Fibroblast of skin of right quadriceps (primary cell): ENCODE measurements around the gene ARHGEF10L.
"Not testable (repeated sequence)": the region's sequence is repeated elsewhere in the genome, so short reads cannot be mapped to it uniquely, and the experiment has no call there.

Experiments
- DNase-seq: peaks from one replicate; pipeline ENCODE4 v3.0.0-alpha.2; 2013

ARHGEF10L gene

GRCh38 chr1:17725084-17725719 lies 185.7 kb downstream of the ARHGEF10L start:
- DNase-seq, result no peak

DNA sequence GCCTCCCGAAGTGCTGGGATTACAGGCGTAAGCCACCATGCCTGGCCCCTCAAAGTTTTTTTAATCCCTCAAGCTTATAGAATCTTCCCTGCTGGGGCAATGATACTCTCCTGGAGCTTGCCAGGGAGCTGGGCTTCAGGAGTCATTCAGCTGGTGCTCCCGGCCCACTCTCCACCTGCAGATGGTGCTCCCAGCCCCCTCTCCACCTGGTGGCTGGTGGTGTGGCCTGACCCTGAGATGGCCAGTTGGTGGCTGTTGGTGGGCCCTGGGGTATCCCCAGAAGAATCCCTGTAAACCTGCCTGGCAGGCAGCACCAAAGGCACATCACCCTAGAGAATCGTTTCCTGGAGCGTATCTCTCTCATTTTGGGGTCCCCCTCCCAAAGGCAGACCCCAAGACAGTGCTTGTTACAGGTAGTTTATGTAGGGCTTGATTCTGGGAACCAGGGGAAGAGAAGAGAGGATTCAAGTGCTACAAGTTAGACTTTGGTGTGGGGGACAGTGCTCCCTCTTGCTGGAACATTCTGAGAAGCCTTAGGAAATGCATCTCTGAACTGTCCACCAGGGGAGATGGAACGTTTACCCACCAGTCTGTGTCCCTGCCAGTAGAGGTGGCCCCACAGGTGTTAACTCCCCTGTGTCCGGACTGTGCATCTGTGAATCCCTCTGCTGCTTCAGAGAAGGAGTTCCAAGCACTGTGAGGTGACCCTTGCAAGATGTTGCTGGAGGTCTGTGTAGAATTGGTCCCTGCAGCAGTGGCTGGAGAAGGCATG lies 186.5 kb downstream of the ARHGEF10L start:
- no peak for DNase-seq

DNA sequence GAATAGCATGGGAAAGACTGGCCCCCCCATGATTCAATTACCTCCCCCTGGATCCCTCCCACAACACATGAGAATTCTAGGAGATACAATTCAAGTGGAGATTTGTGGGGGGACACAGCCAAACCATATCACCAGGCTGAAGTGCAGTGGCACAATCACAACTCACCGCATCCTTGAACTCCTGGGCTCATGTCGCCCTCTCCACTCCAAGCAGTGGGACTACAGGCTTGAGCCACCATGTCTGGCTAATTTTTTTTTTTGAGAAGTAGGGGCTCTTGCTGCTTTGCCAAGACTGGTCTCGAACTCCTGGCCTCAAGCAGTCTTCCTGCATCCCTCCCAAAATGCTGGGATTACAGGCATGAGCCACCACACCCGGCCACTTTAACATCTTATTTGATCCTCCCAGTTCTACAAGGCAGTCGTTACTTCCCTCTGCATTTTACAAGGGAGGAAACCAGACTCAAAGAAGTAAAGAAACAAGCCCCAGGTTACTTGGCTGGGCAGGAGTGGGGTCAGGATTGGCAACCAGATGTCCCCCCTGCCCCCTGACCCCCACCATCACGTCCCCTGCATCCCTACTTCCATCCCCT lies 188.7 kb downstream of the ARHGEF10L start:
- no peak for DNase-seq

DNA sequence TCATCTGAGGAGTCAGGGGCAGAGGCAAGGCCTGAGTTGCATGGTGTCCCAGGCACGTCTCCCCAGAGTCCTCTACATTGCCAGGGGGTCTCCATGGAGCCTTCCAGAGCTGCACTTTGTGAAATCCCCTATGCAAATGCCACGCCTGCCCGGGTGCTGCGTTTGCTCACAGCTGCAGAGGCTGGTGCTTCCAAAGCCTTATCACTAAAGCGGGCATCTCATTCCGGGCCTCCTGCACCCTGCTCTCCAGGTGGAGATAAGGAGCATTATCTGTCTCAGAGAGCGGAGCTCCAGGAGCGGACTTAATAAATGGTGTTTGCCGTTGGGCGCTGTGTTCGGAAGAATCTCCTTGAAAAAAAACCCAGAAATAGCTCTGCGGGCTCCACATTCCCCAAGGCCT lies 189.8 kb downstream of the ARHGEF10L start:
- no peak for DNase-seq

- DNase-seq, result no peak
Measured at GRCh38 chr1:17729909-17730308, 190.4 kb downstream of the ARHGEF10L start.

GRCh38 chr1:17731460-17731859 lies 192.0 kb downstream of the ARHGEF10L start:
- no peak for DNase-seq

DNA sequence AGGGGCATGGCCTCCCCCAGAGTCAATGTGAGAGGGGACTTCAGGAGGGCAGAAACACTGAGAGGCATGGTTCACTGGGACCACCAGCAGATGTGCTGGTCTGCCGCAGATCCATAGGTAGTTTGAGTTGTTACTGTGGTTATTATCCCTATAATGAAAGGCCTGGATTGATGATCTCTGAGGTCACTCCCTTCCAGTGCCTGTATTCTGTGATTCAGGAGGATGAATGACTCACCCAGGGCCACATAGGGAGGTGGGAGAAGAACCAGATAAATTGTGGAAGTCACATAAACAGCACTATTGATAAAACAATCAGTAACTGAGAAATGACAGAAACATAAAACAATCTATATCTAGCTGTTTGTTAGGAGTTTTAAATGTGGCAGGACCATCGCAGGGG lies 193.0 kb downstream of the ARHGEF10L start:
- peak; percentile 58 for DNase-seq

- DNase-seq, result no peak
Measured at GRCh38 chr1:17733661-17734060, 194.2 kb downstream of the ARHGEF10L start.

DNA sequence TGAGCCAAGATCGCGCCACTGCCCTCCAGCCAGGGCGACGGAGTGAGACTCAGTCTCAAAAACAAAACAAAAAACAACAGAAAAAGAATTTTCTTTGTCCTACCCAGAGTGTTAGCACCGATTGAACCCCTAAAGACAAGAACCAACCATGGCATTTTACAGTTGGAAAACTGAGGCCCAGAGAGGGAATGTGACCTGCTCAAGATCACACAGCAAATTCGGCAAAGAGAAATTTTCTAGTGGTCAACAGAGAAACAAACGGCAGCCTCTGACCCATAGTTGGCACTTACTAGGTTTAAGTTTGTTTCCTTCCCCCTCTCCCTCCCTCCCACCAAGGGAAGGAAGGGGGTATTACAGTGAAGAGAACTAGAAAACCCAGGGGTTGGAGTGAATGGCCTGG lies 195.1 kb downstream of the ARHGEF10L start:
- DNase-seq, result no peak

GRCh38 chr1:17735348-17735747 lies 195.8 kb downstream of the ARHGEF10L start:
- DNase-seq, result no peak

DNA sequence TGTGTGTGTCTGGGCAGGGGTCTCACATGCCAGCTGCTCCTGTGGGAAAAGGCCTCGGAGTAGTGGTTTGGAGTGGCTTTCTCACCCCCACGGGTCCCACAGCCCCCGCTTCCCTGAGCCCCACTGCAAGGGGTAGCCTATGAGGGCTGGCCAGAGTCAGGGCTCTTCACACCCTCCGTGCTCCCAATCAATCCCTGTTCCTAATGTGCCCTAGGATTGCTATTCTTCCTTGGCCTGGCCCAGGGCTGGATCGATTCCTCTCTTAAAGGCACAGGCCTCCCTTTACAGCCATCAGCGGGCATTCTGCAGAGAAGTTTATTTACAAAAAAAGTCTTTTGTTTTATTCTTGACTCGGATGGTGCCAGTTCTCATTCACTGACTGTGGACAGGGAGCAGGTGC lies 196.3 kb downstream of the ARHGEF10L start:
- no peak for DNase-seq

DNA sequence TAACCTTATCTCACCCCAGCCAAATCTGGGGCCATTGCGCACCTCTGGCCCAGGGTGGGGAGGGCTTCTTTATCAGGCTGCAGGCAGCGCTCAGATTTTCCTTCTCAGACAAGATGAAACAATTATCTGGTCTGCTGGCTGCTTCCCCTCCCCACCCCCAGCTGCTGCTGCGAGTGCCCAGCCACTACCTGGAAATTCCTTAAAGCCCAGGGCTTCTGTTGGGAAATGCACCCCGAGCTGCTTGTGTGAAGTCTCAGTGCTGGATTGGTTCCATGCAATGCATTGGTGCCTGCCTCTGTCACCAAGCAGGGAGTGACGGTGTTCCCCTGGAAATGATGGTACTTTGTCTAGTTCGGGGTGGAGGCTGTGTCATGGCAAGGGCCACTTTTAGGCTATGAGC lies 197.1 kb downstream of the ARHGEF10L start:
- no peak for DNase-seq

DNA sequence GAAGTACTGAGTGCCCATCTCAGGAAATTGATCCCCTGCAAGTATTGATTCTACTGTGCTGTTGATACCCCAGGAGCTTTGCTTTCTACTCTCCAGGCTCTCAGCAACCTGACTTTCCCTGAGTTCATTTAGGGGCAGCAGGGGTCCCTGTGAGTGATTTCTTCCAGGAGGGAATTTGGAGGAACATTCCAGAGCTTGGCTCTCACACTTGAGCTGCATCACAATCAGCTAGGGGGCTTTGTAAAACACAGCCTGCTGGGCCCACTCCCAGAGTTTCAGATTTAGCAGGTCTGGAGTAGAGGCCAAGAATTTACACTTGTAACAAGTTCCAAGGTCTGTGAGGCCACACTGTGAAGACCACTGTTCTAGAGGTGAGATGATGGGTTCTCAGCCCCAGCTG lies 199.6 kb downstream of the ARHGEF10L start:
- no peak for DNase-seq

GRCh38 chr1:17741052-17741451 lies 201.6 kb downstream of the ARHGEF10L start:
- no peak for DNase-seq

DNA sequence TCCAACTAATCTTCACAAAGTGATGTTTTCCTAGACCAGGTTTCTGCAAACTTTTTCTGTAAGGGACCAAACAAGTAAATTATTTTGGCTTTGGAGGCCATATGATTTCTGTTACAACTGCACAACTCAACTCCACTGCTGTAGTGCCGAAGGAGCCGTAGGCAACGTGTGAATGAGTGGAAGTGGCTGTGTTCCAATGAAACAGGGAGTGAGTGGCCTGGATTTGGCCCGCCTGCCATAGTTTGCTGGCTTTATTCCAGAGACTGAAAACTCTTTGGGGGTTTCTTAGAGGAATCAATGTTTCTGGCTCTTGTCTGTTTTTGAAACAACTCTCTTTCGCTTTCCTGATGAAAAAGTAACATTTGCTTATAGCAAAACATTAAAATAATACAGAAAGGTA lies 203.1 kb downstream of the ARHGEF10L start:
- DNase-seq, result peak; percentile 42

- no peak for DNase-seq
Measured at GRCh38 chr1:17743008-17743647, 203.6 kb downstream of the ARHGEF10L start.

DNA sequence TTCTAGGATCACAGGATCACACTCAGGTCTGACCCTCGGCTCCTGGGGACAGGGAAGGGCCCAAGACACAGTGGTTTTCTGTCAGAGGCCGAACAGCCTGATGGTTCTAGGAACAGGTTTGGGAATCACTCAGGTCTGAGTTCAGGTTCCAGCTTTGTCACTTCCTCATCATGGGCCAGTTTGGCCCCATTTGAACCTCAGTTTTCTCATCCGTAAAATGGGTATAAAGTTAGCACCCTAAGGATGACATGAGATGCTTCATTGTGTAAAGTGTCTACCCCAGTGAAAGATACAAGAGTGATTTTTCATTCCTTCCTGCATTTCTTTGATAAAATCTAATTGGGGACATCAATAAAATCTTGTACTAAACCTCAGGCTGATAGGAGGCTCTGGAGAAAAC lies 204.4 kb downstream of the ARHGEF10L start:
- no peak for DNase-seq

DNA sequence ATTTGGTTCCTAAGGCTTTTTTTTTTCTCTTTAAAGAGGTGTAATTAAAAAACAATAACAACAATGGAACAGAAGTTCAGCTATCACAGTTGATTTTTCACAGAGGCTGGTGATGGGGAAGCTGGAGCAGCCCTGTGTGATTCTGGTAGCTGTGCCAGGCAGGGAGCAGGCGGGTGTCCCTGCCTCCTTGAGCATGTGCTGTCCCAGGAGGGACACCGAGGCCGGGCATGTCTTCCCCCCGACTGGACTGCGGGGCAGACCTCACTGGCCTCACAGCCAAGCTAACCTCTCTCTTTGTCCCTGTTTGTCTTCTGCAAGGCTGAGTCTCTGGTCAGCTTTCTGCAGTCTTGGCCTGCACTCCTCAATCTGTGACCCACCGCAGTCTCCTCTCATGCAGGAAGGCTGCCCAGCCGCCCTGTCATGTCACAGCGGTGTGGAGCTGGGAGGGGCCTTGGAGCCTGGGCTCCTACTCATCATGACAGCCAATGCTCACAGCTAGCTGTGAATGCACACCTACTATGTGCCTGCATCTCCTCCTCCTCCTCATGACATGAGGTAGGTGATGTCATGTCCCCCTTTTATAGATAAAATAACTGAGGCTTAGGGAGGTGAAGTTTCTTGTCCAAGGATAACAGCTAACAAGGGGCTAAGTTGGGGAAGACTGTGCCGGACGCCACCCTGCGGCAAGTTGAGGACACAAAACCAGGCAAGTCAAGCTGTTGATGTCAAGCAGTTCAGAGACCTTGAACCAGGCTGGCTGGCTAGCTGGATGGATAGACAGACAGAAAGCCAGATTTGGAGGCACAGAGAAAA lies 205.4 kb downstream of the ARHGEF10L start:
- no peak for DNase-seq

DNA sequence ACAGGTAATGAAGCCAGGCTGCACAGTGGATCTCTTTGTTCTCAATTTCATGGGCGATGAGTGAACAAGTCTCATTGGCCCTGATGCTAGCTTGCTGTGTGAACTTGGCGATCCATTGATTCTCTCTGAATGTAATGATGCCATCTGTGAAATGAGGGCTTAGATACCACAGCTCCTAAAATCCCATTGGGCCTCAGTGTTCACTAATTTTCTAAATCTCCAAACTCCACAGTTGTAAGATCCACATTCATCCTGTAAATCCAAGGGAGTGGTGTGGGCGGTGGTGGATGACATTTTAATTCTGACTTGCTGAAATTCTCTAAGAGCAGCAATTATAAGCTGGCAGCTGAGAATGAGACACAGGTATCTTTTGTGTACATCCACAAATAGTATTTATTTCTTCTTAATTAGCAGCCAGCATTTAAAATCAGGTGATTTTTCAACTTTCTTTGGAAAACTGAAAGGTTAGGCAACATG lies 206.0 kb downstream of the ARHGEF10L start:
- DNase-seq, result no peak

DNA sequence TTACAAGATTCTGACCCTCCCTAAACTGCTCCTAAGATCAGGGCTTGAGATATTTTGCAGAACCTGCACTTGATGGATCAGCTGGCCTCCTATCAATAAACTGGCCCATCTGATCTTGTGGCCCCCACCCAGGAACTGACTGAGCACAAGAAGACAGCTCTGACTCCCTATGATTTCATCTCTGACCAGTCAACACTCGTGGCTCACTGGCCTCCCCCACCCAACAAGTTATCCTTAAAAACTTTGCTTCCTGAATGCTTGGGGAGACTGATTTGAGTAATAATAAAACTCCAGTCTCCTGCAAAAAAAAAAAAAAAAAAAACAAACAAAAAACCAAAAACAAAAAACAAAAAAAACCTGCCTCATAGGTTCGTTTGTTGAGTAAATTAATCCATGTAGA lies 206.8 kb downstream of the ARHGEF10L start:
- not testable (repeated sequence) for DNase-seq

- no peak for DNase-seq
Measured at GRCh38 chr1:17746920-17747319, 207.4 kb downstream of the ARHGEF10L start.
